Lung (tissue), 12 donors: ENCODE data around the gene GGACT. TPM values are rescaled to one million over a fixed set of nuclear protein-coding genes. Genes with fewer than 3 reads are reported as not detected.
A peak's percentile ranks its signal among the peaks of the same experiment; 100 is the strongest.

Experiments
- ATAC-seq: fragments of 200-7000 bp; cut with Tn5 transposase; one replicate; pipeline ENCODE4 v1.9.1; 2020; ENCODE audit warnings: moderate number of reproducible peaks; ENCODE audit not compliant: insufficient read depth, low FRiP score
- DNase-seq, 3 donors: peaks; one replicate each; pipeline ENCODE4 v3.0.0-alpha.2; 2013 to 2017
- H3K27ac ChIP-seq, 2 donors: one replicate each; pipeline ENCODE4 v1.5.1; 2013; ENCODE audit warnings: mild to moderate bottlenecking in 2 of 2, moderate library complexity in 2 of 2, control low read depth in 1 of 2, inconsistent platforms in 1 of 2, low read depth in 1 of 2, low read length in 1 of 2
- H3K27me3 ChIP-seq, 3 donors: one replicate each; pipeline ENCODE4 v1.5.1; 2013; ENCODE audit warnings: low read length in 2 of 3; ENCODE audit not compliant: control insufficient read depth in 3 of 3, insufficient read depth in 3 of 3
- H3K36me3 ChIP-seq, 4 donors: one replicate each; pipeline ENCODE4 v1.5.1; 2013; ENCODE audit warnings: low read length in 4 of 4, mild to moderate bottlenecking in 1 of 4, moderate library complexity in 1 of 4; ENCODE audit not compliant: control insufficient read depth in 4 of 4, insufficient read depth in 4 of 4
- H3K4me1 ChIP-seq, 5 donors: one replicate each; pipeline ENCODE4 v1.5.1; 2013; ENCODE audit warnings: low read length in 5 of 5, mild to moderate bottlenecking in 2 of 5, moderate library complexity in 1 of 5; ENCODE audit not compliant: control insufficient read depth in 5 of 5, insufficient read depth in 5 of 5
- H3K4me3 ChIP-seq: one replicate; pipeline ENCODE4 v1.5.1; 2013; ENCODE audit warnings: mild to moderate bottlenecking, control low read depth, moderate library complexity
- H3K9ac ChIP-seq, 2 donors: one replicate each; pipeline ENCODE4 v1.5.1; 2013; ENCODE audit warnings: low read length in 2 of 2, control low read depth in 1 of 2; ENCODE audit not compliant: insufficient read depth in 1 of 2
- H3K9me3 ChIP-seq, 4 donors: one replicate each; pipeline ENCODE4 v1.5.1; 2013; ENCODE audit warnings: low read length in 3 of 4, mild to moderate bottlenecking in 1 of 4, moderate library complexity in 1 of 4; ENCODE audit not compliant: control insufficient read depth in 4 of 4, insufficient read depth in 3 of 4
- WGBS, 2 donors: extraction: QIAGEN DNeasy Blood & Tissue Kit; methylation state at CpG; one replicate each; pipeline ENCODE4 v1.1.7; 2013; 5-methylcytosine and 5-hydroxymethylcytosine counted together
- polyA plus RNA-seq, 2 donors: library from polyadenylated mRNA; stranded (reverse); fragments of 200-250 nt; gene quantifications; one replicate each; pipeline ENCODE4 v1.2.1, GENCODE V29; 2013
- total RNA-seq, 2 donors: library from RNA; depleted of rRNA in 1 of 2; stranded (reverse); fragments of >200 nt in 1 of 2; gene quantifications; one replicate each; pipeline ENCODE4 v1.2.1, GENCODE V29; 2014 to 2021
- TF ChIP-seq, protein P1 (sequence below): IDR thresholded peaks from 2 replicates; pipeline ENCODE4 v1.5.1; 2012; ENCODE audit warnings: mild to moderate bottlenecking; ENCODE audit errors: control extremely low read depth, extremely low read depth
- donor health status: control.
- donor health status: control.
- donor health status: Bipolar disorder and iron deficiency.
- donor health status: healthy.
- donor health status: DM: yes; HTN: yes; CAD: no.

The GGACT gene
- total and polyA plus RNA-seq, 4 donors: 1.1 to 6.8 (median 3.9) TPM

DNA sequence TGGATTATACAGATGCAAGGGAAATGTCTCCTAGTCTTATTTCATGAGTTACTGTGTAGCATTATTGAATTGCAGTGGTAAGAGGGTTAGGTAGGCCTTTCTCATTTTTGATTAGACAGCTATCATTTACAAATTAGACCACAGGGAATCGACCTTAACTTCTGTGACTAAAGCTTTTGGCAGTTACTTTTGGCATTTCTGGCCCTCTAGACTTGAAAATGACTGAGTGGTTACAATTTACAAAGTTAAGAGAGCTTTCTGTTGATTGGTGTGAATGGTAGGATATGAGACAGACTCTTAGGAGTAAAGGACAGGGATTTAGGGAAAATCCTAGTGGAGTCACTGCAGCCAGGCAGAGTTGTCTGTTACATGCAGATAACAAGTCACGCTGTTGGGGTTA is 86.1 kb downstream of the GGACT start:
- no peak for ATAC-seq
- no peaks in the 10 kb centered on the region for H3K36me3 ChIP-seq
- no peaks in the 10 kb centered on the region for H3K9me3 ChIP-seq
- DNase-seq: no peak
- no peak overlapping the region for H3K9ac ChIP-seq
- H3K27me3 ChIP-seq: no peaks in the 10 kb centered on the region
- peaks cover 0 to 3% (median 0%) of the 10 kb centered on the region in 5 donors for H3K4me1 ChIP-seq
- H3K27ac ChIP-seq: no peak overlapping the region
- 40 to 62% methylated on average over 2 of the region's 2 CpGs for WGBS, 2 donors
- H3K4me3 ChIP-seq: no peak overlapping the region
- TF ChIP-seq, protein P1, sequence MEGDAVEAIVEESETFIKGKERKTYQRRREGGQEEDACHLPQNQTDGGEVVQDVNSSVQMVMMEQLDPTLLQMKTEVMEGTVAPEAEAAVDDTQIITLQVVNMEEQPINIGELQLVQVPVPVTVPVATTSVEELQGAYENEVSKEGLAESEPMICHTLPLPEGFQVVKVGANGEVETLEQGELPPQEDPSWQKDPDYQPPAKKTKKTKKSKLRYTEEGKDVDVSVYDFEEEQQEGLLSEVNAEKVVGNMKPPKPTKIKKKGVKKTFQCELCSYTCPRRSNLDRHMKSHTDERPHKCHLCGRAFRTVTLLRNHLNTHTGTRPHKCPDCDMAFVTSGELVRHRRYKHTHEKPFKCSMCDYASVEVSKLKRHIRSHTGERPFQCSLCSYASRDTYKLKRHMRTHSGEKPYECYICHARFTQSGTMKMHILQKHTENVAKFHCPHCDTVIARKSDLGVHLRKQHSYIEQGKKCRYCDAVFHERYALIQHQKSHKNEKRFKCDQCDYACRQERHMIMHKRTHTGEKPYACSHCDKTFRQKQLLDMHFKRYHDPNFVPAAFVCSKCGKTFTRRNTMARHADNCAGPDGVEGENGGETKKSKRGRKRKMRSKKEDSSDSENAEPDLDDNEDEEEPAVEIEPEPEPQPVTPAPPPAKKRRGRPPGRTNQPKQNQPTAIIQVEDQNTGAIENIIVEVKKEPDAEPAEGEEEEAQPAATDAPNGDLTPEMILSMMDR: no peak

- Histone ChIP-seq H3K4me1 (peaks cover 0 to 19% (median 0%) of the 10 kb centered on the region in 5 donors), H3K36me3 (peaks cover 0 to 5% (median 0%) of the 10 kb centered on the region in 4 donors), H3K9me3 (no peaks in the 10 kb centered on the region), H3K27me3 (no peaks in the 10 kb centered on the region), H3K27ac (no peak overlapping the region), H3K9ac (no peak overlapping the region), H3K4me3 (no peak overlapping the region)
- no peak for ATAC-seq
- 91 to 94% methylated on average over 1 of the region's 1 CpG for WGBS, 2 donors
- TF ChIP-seq, protein P1: no peak
- peak in 2 of 3 donors; percentile 60 to 62 for DNase-seq
Measured at GRCh38 chr13:100497389-100497788, 91.2 kb downstream of the GGACT start.

DNA sequence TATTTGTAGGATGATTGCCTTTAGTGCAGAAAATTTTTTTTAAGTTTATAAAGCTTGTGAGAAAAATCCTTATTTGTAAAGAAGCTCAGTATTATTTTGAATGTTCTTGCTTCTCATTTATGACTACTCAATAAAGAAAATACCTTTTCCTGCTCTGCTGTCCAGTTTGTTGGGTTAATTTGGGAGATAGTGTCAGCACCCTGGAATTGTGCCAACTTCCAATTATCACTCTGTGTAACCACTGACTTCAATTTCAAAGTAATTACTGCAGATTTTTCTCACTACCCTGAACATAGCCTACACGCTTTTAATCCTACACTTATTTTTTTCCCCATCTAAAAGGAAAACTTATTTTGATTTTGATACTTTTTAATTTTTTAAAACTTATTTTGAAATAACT is 93.1 kb downstream of the GGACT start:
- DNase-seq: no peak
- Histone ChIP-seq H3K27ac (no peak overlapping the region), H3K4me1 (peaks cover 0 to 26% (median 3%) of the 10 kb centered on the region in 5 donors), H3K9me3 (no peaks in the 10 kb centered on the region), H3K36me3 (peaks cover 0 to 5% (median 0%) of the 10 kb centered on the region in 4 donors), H3K4me3 (no peak overlapping the region), H3K27me3 (no peaks in the 10 kb centered on the region), H3K9ac (no peak overlapping the region)
- TF ChIP-seq, protein P1: no peak
- WGBS, 2 donors: 97 to 100% methylated on average over 1 of the region's 1 CpG
- no peak for ATAC-seq

DNA sequence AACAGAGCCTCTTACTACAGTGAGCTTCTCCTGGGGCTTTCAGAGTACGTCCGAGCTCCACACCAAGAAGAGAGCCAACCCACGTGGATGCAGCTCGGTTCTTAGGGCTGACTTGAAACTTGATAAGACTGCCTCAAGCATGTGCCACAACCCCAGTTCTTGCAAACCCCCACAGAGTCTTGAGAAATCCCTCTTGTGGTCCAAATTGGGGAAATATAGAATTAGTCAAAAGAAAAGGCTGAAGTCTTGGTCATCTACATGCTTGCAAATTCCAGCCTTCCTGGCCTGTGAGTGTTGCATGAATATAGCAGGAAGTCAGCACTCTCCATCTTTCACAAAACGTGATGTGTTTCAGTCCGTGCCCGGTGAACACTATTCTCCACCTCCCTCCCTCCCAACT is 95.2 kb downstream of the GGACT start:
- WGBS, 2 donors: 37 to 63% methylated on average over 7 of the region's 7 CpGs
- H3K27me3 ChIP-seq: no peaks in the 10 kb centered on the region
- no peak overlapping the region for H3K9ac ChIP-seq
- peaks cover 0 to 5% (median 0%) of the 10 kb centered on the region in 4 donors for H3K36me3 ChIP-seq
- TF ChIP-seq, protein P1: no peak
- ATAC-seq: no peak
- H3K9me3 ChIP-seq: no peaks in the 10 kb centered on the region
- H3K4me3 ChIP-seq: no peak overlapping the region
- no peak overlapping the region for H3K27ac ChIP-seq
- no peak for DNase-seq
- H3K4me1 ChIP-seq: peaks cover 0 to 30% (median 5%) of the 10 kb centered on the region in 5 donors
